OCI-LY1 (cell line): ENCODE results near the gene TXNL1.

Experiments used
- CTCF ChIP-seq: fragments of 200-600 bp; sonication (generic), shearing (Covaris generic); IDR thresholded peaks from 2 replicates; pipeline ENCODE4 v1.5.1; 2017; ENCODE audit warnings: mild to moderate bottlenecking, antibody characterized with exemption, low read length, moderate library complexity, mixed read lengths
- EZH2 ChIP-seq: fragments of 200-600 bp; sonication (generic), shearing (Covaris generic); IDR thresholded peaks from 2 replicates; pipeline ENCODE4 v1.8.0; 2017; ENCODE audit warnings: borderline replicate concordance, mixed run types, mild to moderate bottlenecking, antibody characterized with exemption, low read length, moderate library complexity, mixed read lengths

GRCh38 chr18:56660655-56661054, 22.3 kb upstream of the TXNL1 start:
- TF ChIP-seq CTCF, result no peak
- TF ChIP-seq EZH2, result no peak
